K562 (cell line): ENCODE results near the gene FHIT. TPM values are rescaled to one million over a fixed set of nuclear protein-coding genes. Genes with fewer than 3 reads are reported as not detected.

Experiments
- ATAC-seq: fragments of 200-7000 bp; cut with Tn5 transposase; 3 replicates; pipeline ENCODE4 v1.9.1; 2020; ENCODE audit warnings: moderate library complexity
- BruUV-seq: library from RNA; stranded (reverse); fragments of 400-500 nt; replicated peaks from 2 replicates; lab custom pipeline; 2021; lab: Mats Ljungman, UMichigan
- CTCF ChIA-PET: fragments of 300-600 bp; formaldehyde crosslinking; extraction: SDS; loops from one replicate; lab custom pipeline; 2021; ENCODE audit warnings: low intra/inter-chr PET ratio; lab: Yijun Ruan, JAX
- POLR2A ChIA-PET: fragments of 300-600, 350-650 bp; sonication (Branson Sonifier 250); formaldehyde crosslinking; extraction: SDS; loops from one replicate; lab custom pipeline; 2021; ENCODE audit warnings: antibody characterized with exemption, inconsistent platforms; lab: Yijun Ruan, JAX
- DNase-seq, 4 experiments: peaks; one replicate each; pipeline versions ENCODE4 v3.0.0 to v3.0.0-alpha.2; 2011 to 2018; ENCODE audit warnings: low spot score in 3 of 4, mixed read lengths in 3 of 4; ENCODE audit errors: extremely low read depth in 1 of 4
- FAIRE-seq: peaks from 2 replicates; lab custom pipeline; 2011; peaks lifted over from hg19 to GRCh38; lab: Jason Lieb, UNC
- H2AFZ ChIP-seq: 2 replicates; pipeline ENCODE4 v1.6.0; 2011; ENCODE audit warnings: low read depth, low read length, control low read depth, inconsistent platforms
- H3K27ac ChIP-seq: fragments of 200-600 bp; 3 replicates; pipeline ENCODE4 v1.8.0; 2011; ENCODE audit warnings: low read depth, mild to moderate bottlenecking, control low read depth, inconsistent platforms, low read length, moderate library complexity, mixed read lengths; ENCODE audit errors: extremely low read depth
- H3K27me3 ChIP-seq, 2 experiments: fragments of 300-600 bp in 1 of 2; 2 replicates in 1 of 2; 3 replicates in 1 of 2; pipeline versions ENCODE4 v1.6.0 to v1.8.0; 2011; ENCODE audit warnings: inconsistent platforms in 2 of 2, low read length in 2 of 2, mild to moderate bottlenecking in 1 of 2, mixed read lengths in 1 of 2, moderate library complexity in 1 of 2; ENCODE audit not compliant: control insufficient read depth in 2 of 2, insufficient read depth in 2 of 2
- H3K36me3 ChIP-seq: fragments of 300-600 bp; 3 replicates; pipeline ENCODE4 v1.8.0; 2011; ENCODE audit warnings: mild to moderate bottlenecking, low read length, inconsistent platforms; ENCODE audit not compliant: control insufficient read depth, insufficient read depth
- H3K4me1 ChIP-seq, 2 experiments: fragments of 200-600 bp in 1 of 2; replicated peaks in 1 of 2; 2 replicates in 1 of 2; 3 replicates in 1 of 2; pipeline versions ENCODE4 v1.5.1 to v1.8.0; 2011; ENCODE audit warnings: inconsistent platforms in 2 of 2, low read length in 2 of 2, mild to moderate bottlenecking in 1 of 2, mixed read lengths in 1 of 2, moderate library complexity in 1 of 2; ENCODE audit not compliant: control insufficient read depth in 2 of 2, insufficient read depth in 2 of 2
- H3K4me2 ChIP-seq: 2 replicates; pipeline ENCODE4 v1.6.1; 2011; ENCODE audit warnings: low read length, control low read depth, inconsistent platforms, mixed read lengths; ENCODE audit not compliant: insufficient read depth
- H3K4me3 ChIP-seq: fragments of 200-600 bp; sonication (generic), shearing (Covaris generic); 2 replicates; pipeline ENCODE4 v1.5.1; 2016; ENCODE audit warnings: control low read depth, inconsistent platforms
- H3K79me2 ChIP-seq: fragments of 200-600 bp; 3 replicates; pipeline ENCODE4 v1.8.0; 2011; ENCODE audit warnings: low read length, inconsistent platforms; ENCODE audit not compliant: control insufficient read depth, insufficient read depth
- H3K9ac ChIP-seq, 2 experiments: 2 replicates each; pipeline versions ENCODE4 v1.6.0 to v1.6.1; 2011; ENCODE audit warnings: low read depth in 2 of 2, low read length in 2 of 2, control low read depth in 1 of 2, inconsistent platforms in 1 of 2, mild to moderate bottlenecking in 1 of 2, mixed read lengths in 1 of 2; ENCODE audit not compliant: insufficient read depth in 1 of 2
- H3K9me1 ChIP-seq: one replicate; pipeline ENCODE4 v1.6.0; 2011; ENCODE audit warnings: inconsistent platforms, mild to moderate bottlenecking, low read length, moderate library complexity; ENCODE audit not compliant: control insufficient read depth, insufficient read depth
- H3K9me3 ChIP-seq: replicated peaks from 2 replicates; pipeline ENCODE4 v1.5.1; 2011; ENCODE audit warnings: low read depth, low read length, inconsistent platforms; ENCODE audit not compliant: control insufficient read depth, insufficient read depth
- H4K20me1 ChIP-seq: replicated peaks from 2 replicates; pipeline ENCODE4 v1.6.1; 2011; ENCODE audit warnings: low read length, inconsistent platforms, mixed read lengths; ENCODE audit not compliant: control insufficient read depth, insufficient read depth
- MAFK ChIP-seq: IDR thresholded peaks from 2 replicates; pipeline ENCODE4 v1.6.1; 2011; ENCODE audit warnings: low read length, improper control_type of control experiment
- WGBS: fragments of 100-300 bp; shearing (Covaris generic); methylation state at CpG from one replicate; pipeline ENCODE4 v1.1.6; 2016; ENCODE audit warnings: low coverage, mixed read lengths; ENCODE audit not compliant: insufficient coverage; ENCODE audit errors: missing lambda C conversion rate; 5-methylcytosine and 5-hydroxymethylcytosine counted together
- in situ Hi-C: fragments of 300-500 bp; cut with MboI; formaldehyde crosslinking; loops from 4 replicates; pipeline ENCODE4 v1.15.0; 2018; ENCODE audit warnings: inconsistent platforms, mixed read lengths
- intact Hi-C: fragments of 100-400 bp; cut with micrococcal nuclease; formaldehyde crosslinking; loops from 2 replicates; pipeline ENCODE4 v1.14.2; 2022
- polyA plus RNA-seq, 8 experiments: library from polyadenylated mRNA; depleted of rRNA in 4 of 8; stranded (reverse) in 5 of 8; unstranded in 3 of 8; fragments of >200 nt; fragmentation: Nextera tagmentation in 2 of 8; fragmentation: Illumina TruSeq in 1 of 8; extraction: Ambion mirVana in 2 of 8; extraction: Trizol in 1 of 8; gene quantifications; 2 replicates each; pipeline versions ENCODE4 v1.2.1 to v1.2.3, GENCODE V29; 2011 to 2014; ENCODE audit warnings: inconsistent platforms in 1 of 8, missing spikeins in 1 of 8
- total RNA-seq, 7 experiments: library from RNA; depleted of rRNA in 6 of 7; stranded (reverse); fragments of >200 nt in 6 of 7; fragmentation: Illumina TruSeq in 2 of 7; extraction: Trizol in 2 of 7; gene quantifications; 2 replicates each; pipeline versions ENCODE4 v1.2.1 to v1.2.3, GENCODE V29; 2011 to 2021; ENCODE audit warnings: low replicate concordance in 1 of 7
- TF ChIP-seq, protein P1 (sequence below), 2 experiments: fragments of 450-650 bp in 1 of 2; sonication (generic) in 1 of 2; formaldehyde crosslinking in 1 of 2; IDR thresholded peaks; 2 replicates each; pipeline versions ENCODE4 v1.7.1 to v1.9.0; 2016 to 2022; ENCODE audit warnings: inconsistent platforms in 1 of 2, mild to moderate bottlenecking in 1 of 2, missing genetic modification reagents in 1 of 2

FHIT gene
- total and polyA plus RNA-seq, 9 of the 15 experiments (the other 6 are each of a cell fraction or from before 2014, with no cell fraction given) = 1.7 to 9.1 (median 4.3) TPM

GRCh38 chr3:60542995-60543394, 708.3 kb downstream of the FHIT start:
- Histone ChIP-seq H3K4me2 (no peak overlapping the region), H3K27ac (no peak overlapping the region), H3K4me3 (no peak overlapping the region), H3K9me1 (no peaks in the 10 kb centered on the region), H3K36me3 (no peaks in the 10 kb centered on the region), H4K20me1 (no peaks in the 10 kb centered on the region), H3K9me3 (no peaks in the 10 kb centered on the region), H3K27me3 (no peaks in the 10 kb centered on the region), H2AFZ (no peak overlapping the region), H3K79me2 (no peaks in the 10 kb centered on the region), H3K4me1 (no peaks in the 10 kb centered on the region), H3K9ac (no peak overlapping the region)
- ATAC-seq = 0 out of 3 replicates have a peak, but pooled peaks have one; percentile 42
- POLR2A ChIA-PET = no interaction called here
- CTCF ChIA-PET = no interaction called here
- TF ChIP-seq MAFK = no peak
- TF ChIP-seq, protein P1, sequence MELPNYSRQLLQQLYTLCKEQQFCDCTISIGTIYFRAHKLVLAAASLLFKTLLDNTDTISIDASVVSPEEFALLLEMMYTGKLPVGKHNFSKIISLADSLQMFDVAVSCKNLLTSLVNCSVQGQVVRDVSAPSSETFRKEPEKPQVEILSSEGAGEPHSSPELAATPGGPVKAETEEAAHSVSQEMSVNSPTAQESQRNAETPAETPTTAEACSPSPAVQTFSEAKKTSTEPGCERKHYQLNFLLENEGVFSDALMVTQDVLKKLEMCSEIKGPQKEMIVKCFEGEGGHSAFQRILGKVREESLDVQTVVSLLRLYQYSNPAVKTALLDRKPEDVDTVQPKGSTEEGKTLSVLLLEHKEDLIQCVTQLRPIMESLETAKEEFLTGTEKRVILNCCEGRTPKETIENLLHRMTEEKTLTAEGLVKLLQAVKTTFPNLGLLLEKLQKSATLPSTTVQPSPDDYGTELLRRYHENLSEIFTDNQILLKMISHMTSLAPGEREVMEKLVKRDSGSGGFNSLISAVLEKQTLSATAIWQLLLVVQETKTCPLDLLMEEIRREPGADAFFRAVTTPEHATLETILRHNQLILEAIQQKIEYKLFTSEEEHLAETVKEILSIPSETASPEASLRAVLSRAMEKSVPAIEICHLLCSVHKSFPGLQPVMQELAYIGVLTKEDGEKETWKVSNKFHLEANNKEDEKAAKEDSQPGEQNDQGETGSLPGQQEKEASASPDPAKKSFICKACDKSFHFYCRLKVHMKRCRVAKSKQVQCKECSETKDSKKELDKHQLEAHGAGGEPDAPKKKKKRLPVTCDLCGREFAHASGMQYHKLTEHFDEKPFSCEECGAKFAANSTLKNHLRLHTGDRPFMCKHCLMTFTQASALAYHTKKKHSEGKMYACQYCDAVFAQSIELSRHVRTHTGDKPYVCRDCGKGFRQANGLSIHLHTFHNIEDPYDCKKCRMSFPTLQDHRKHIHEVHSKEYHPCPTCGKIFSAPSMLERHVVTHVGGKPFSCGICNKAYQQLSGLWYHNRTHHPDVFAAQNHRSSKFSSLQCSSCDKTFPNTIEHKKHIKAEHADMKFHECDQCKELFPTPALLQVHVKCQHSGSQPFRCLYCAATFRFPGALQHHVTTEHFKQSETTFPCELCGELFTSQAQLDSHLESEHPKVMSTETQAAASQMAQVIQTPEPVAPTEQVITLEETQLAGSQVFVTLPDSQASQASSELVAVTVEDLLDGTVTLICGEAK (IDR thresholded peaks at IDR 0.05) = peak; percentile 82
- TF ChIP-seq, protein P1 (CRISPR knock-in tag; IDR thresholded peaks at IDR 0.05) = no peak
- in situ Hi-C loops (no loop called here), intact Hi-C loops (no loop called here)
- DNase-seq = no peak
- BruUV-seq = no TSS peak
- FAIRE-seq = no peak
- WGBS = 7% methylated on average over 3 of the region's 3 CpGs
